Dermis blood vessel endothelial cell (primary cell): Measurements from ENCODE around the gene NUP160. TPM values are rescaled to one million over a fixed set of nuclear protein-coding genes. Genes with fewer than 3 reads are reported as not detected.
"Not testable (repeated sequence)": the region's sequence is repeated elsewhere in the genome, so short reads cannot be mapped to it uniquely, and the experiment has no call there.

Experiments used
- DNase-seq: peaks from one replicate; pipeline ENCODE4 v3.0.0; 2010
- total RNA-seq: library from RNA; depleted of rRNA; stranded (reverse); fragments of >200 nt; gene quantifications from 2 replicates; pipeline ENCODE4 v1.2.3, GENCODE V29; 2014

Gene NUP160
- 25.9 and 38.2 TPM in 2 replicates for total RNA-seq

- peak; percentile 77 for DNase-seq
Observed at GRCh38 chr11:47847892-47848699, at the start of gene NUP160. NUP160 (minus strand) TSS chr11:47848350; CDS start chr11:47848318, 32 bp downstream.

- no peak for DNase-seq
Observed at GRCh38 chr11:47896199-47896598, 48.0 kb upstream of the NUP160 start.

GRCh38 chr11:47895035-47895434, 46.9 kb upstream of the NUP160 start:
- DNase-seq: no peak

GRCh38 chr11:47892546-47893276, 44.6 kb upstream of the NUP160 start:
- not testable (repeated sequence) for DNase-seq

- no peak for DNase-seq
Observed at GRCh38 chr11:47891886-47892285, 43.7 kb upstream of the NUP160 start.

GRCh38 chr11:47889714-47890441, 41.7 kb upstream of the NUP160 start:
- peak; percentile 84 for DNase-seq

- no peak for DNase-seq
Observed at GRCh38 chr11:47887910-47888569, 39.9 kb upstream of the NUP160 start.

GRCh38 chr11:47886096-47886495, 37.9 kb upstream of the NUP160 start:
- peak; percentile 79 for DNase-seq

GRCh38 chr11:47882437-47882836, 34.3 kb upstream of the NUP160 start:
- not testable (repeated sequence) for DNase-seq

GRCh38 chr11:47881145-47881544, 33.0 kb upstream of the NUP160 start:
- no peak for DNase-seq

- DNase-seq: no peak
Observed at GRCh38 chr11:47879259-47880158, 31.4 kb upstream of the NUP160 start.

- DNase-seq: not testable (repeated sequence)
Observed at GRCh38 chr11:47875858-47876257, 27.7 kb upstream of the NUP160 start.

GRCh38 chr11:47870404-47870803, 22.3 kb upstream of the NUP160 start:
- DNase-seq: no peak

GRCh38 chr11:47869544-47870393, 21.6 kb upstream of the NUP160 start:
- DNase-seq: peak; percentile 50

- no peak for DNase-seq
Observed at GRCh38 chr11:47867823-47868222, 19.7 kb upstream of the NUP160 start.

GRCh38 chr11:47866892-47867291, 18.7 kb upstream of the NUP160 start:
- DNase-seq: not testable (repeated sequence)

GRCh38 chr11:47864901-47865300, 16.8 kb upstream of the NUP160 start:
- no peak for DNase-seq

GRCh38 chr11:47863898-47864430, 15.8 kb upstream of the NUP160 start:
- no peak for DNase-seq

- DNase-seq: no peak
Observed at GRCh38 chr11:47863189-47863897, 15.2 kb upstream of the NUP160 start.

GRCh38 chr11:47861728-47862127, 13.6 kb upstream of the NUP160 start:
- DNase-seq: no peak
